Suppressor macrophage (primary cell): ENCODE measurements around the gene TFAM.

Experiments
- DNase-seq, 4 experiments: peaks; one replicate each; pipeline ENCODE4 v3.0.0-alpha.2; 2020 to 2022
- total RNA-seq, 17 experiments: gene quantifications; one replicate each; lab custom pipeline; 2026; ENCODE audit warnings: mixed read lengths in 6 of 17, inconsistent platforms in 3 of 17; lab: John Stamatoyannopoulos, UW

The TFAM gene
- 7.1 to 67.6 (median 33.9) reads per million in 17 experiments for total RNA-seq

DNA sequence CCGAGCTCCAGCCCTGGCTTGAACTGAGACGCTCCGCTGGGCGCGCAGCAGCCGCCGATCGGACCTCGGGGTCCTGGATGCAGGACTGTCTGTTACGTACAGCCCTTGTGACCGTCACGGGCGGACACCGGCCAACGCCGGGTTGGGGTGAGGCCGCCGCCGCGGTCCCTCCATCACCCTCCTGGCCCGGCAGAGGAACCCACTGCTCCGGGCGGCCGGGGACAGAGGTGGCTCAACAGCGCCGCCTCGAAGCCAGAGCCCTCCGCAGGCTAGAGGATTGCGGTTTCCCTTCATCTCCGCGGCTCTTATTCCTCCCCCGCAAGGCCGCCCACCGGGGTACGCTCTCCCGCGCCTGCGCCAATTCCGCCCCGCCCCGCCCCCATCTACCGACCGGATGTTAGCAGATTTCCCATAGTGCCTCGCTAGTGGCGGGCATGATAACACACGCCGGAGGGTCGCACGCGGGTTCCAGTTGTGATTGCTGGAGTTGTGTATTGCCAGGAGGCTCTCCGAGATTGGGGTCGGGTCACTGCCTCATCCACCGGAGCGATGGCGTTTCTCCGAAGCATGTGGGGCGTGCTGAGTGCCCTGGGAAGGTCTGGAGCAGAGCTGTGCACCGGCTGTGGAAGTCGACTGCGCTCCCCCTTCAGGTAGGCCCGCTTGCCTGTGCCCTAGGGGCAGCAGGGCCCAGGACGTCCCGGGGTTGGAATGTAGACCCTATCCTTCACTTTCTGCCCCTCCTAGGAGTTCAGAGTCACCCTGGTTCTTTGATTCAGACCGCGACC, at the start of gene TFAM:
Gene TFAM, plus strand, starts transcription at position 412 of the 785 bp plus-strand sequence. Its CDS starts 138 bp downstream, at position 550.
- DNase-seq: peak; percentile 89 to 97 (median 94)

- DNase-seq: no peak
Observed at GRCh38 chr10:58336242-58336641, 49.0 kb upstream of the TFAM start.

- DNase-seq: no peak
Observed at GRCh38 chr10:58341422-58341821, 43.8 kb upstream of the TFAM start.

- DNase-seq: no peak
Observed at GRCh38 chr10:58341947-58342346, 43.3 kb upstream of the TFAM start.

DNA sequence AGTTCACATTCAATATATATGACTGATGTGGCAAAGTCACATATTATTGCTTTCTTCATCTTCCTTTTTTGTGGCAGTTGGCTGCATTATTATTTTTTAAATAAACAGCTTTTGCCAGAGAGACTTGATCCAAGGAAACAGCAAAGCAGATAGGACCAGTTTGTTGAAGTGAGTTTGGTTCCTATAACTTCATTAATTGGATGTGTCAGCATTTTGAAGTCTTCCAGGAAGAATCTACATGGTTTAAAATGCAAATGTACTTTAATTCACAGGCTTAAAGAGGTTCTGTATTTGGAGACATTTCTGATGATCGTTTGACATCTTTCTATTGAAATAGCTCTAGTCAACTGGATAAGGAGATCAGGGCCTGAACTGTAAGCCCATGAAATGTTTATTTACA, 37.2 kb upstream of the TFAM start:
- no peak for DNase-seq

- no peak for DNase-seq
Observed at GRCh38 chr10:58348571-58349033, 36.6 kb upstream of the TFAM start.

GRCh38 chr10:58350023-58350422, 35.2 kb upstream of the TFAM start:
- no peak for DNase-seq

DNA sequence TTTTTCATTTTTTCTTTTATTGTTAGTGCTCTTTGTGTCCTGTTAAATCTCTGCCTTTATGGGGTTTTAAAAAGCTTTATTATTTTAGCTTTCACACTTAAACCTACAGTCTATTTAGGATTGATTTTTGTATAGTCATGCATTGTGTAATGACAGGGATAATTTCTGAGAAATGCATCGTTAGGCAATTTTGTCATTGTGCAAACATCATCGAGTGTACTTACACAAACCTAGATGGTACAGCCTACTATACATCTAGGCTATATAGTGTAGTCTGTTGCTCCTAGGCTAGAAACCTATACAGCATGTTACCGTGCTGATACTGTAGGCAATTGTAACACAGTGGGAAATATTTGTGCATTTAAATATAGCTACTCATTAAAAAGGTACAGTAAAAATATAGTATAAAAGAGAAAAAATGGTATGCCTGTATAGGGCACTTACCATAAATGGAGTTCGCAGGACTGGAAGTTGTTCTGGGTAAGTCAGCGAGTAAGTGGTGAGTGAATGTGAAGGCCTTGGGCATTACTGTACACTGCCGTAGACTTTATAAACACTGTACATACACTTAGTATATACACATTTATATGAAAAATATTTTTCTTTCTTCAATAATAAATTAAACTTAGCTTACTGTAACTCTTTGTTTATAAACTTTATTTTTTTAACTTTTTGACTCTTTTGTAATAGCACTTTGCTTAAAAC, 34.4 kb upstream of the TFAM start:
- DNase-seq: peak; percentile 19 to 60 (median 50)

- DNase-seq: no peak
Observed at GRCh38 chr10:58351616-58352578, 33.3 kb upstream of the TFAM start.

GRCh38 chr10:58352956-58353610, 32.1 kb upstream of the TFAM start:
- DNase-seq: no peak

GRCh38 chr10:58356756-58357155, 28.5 kb upstream of the TFAM start:
- DNase-seq: no peak

GRCh38 chr10:58358314-58358933, 26.8 kb upstream of the TFAM start:
- peak in 2 of 4 experiments; percentile 4 to 12 for DNase-seq

DNA sequence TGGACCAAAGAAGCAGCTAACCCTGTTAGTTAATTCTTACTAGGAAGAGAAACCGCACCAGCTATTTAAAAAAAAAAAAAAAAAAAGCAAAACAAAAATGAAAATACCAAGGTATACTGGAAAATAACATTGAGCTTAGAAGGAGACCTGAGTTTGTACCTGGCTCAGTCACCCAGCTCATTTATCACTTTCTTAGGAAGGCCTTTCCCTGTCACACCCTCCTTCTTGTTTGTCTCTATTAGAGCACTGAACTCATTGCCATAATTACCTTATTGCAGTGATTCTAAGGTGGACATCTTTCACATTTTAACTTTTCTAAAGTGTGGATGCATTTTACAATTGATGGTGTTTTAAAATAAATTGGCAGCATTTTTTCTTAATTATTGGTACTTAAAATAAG, 26.3 kb upstream of the TFAM start:
- DNase-seq: no peak

DNA sequence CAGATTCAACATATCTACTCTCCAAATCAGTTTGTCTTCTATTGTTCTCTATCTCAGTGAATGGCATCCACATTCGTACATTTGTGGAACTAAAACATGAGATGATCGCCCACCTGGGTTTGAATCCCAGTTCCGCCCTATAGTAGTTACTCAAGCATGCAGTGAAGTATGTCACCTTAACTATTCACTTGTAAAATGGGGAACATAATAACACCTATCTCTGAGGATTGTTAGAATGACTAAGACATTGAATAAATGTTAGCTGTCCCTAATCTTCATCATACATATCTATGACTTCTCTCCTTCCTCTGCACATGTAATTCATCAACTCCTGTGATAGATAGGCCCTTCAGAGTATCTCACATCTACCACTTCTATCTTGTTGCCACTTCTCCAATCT, 25.7 kb upstream of the TFAM start:
- no peak for DNase-seq

- peak in 2 of 4 experiments; percentile 4 to 16 for DNase-seq
Observed at GRCh38 chr10:58360412-58361004, 24.7 kb upstream of the TFAM start.

DNA sequence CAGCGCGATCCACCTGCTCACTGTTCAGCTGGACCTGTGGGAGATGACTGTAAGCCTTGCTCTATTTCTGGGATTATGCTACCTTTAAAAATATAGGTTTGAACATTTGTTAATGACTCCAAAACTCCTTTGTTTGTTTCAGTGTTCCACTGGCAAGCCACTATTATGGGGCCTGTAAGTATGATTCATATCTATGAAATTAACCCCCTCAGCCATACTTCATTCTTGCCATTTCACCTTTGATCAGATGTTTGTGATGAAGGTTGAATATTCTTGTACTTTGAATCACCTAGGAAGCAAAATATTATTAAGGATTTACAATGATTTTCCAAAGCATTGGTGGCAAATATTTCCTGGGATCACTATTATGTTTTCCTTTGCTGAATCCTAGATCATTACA, 23.9 kb upstream of the TFAM start:
- no peak for DNase-seq

DNA sequence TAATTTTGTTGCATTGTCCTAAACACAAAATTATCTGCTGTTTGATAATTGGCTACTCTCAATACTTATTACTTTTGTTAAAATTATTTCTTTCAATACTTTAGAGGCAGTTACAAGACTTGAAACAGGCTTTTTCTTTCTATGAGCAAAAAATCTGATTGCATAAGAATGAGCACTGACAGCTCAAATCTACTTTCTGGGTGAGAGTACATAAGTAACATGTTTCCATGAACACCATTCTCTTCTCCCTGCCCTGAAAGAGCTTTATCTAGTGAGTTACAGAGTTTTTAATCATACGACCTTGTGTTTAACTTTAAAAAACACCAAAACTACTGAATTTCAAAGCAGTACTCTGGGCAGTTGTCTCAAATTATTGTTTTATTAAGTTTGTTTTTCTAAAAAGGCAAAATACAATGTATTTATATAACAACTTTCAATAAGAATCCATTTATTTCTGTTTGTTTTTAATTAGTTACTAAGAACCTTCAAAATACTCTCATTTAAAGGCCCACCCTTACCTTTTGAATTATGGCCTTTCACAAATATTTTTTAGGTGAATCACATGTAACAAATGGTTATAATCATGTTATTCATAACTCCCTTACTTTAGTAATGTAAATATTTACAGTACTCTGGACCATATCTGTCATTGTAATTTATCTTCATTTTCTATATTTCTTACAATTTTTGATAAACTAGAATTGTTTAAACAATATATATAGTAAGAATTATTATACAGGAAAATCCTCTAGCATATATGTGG, 23.0 kb upstream of the TFAM start:
- no peak for DNase-seq

DNA sequence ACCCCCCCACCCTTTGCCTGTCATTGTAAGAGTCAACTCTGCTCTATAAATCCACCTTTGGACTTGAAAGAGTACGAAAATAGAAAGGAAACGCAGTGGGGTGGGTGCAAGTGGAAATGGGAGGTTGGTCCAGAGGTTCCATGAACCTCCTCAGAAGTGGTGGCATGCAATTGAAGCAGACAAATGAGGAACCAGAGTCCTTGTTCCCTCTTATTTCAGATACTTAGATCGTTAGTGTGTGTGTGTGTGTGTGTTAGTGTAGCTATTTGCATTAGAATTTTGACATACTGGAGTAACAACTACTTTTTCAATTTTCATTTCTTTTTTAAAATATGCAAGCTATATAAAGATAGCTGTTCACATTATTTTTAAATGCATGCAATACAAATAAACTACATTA, 18.1 kb upstream of the TFAM start:
- DNase-seq: peak; percentile 30 to 86 (median 57)

DNA sequence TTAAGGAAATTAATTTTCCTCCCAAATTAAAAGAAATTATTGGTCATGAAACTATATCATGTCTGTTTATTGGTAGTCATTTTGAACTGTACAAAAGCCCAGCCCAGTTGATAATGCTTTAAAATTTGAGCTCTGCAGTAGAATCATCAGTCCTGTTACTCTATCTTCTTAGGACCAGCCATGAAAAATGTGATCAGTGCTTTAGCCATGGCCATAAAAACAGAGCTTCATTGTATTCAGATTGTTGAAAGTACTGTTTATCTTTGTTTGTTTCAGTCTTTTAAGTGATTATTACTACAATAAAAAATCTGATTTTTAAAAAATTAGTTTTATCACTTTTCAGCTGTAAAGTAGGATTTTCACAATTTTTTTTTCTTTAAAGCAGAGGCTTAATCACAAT, 13.7 kb upstream of the TFAM start:
- no peak for DNase-seq
